GM23338 (cell line): ENCODE results near the gene LILRB1. TPM values are rescaled to one million over a fixed set of nuclear protein-coding genes. Genes with fewer than 3 reads are reported as not detected.
"Not testable (repeated sequence)": the region's sequence is repeated elsewhere in the genome, so short reads cannot be mapped to it uniquely, and the experiment has no call there.

ENCODE experiments used
- ATAC-seq: fragments of 200-7000 bp; cut with Tn5 transposase; 3 replicates; pipeline ENCODE4 v1.9.1; 2020
- DNase-seq: peaks from one replicate; pipeline ENCODE4 v3.0.0-alpha.2; 2015; ENCODE audit warnings: low spot score
- H2AFZ ChIP-seq: fragments of 200-600 bp; sonication (generic); 2 replicates; pipeline ENCODE4 v1.8.0; 2016; ENCODE audit warnings: antibody characterized with exemption, mild to moderate bottlenecking, moderate library complexity
- H3F3A ChIP-seq: fragments of 200-600 bp; sonication (generic); replicated peaks from 2 replicates; pipeline ENCODE4 v1.8.0; 2017; ENCODE audit warnings: antibody characterized with exemption, mixed run types, low read depth
- H3K27ac ChIP-seq: fragments of 200-600 bp; sonication (generic); 2 replicates; pipeline ENCODE4 v1.6.1; 2016; ENCODE audit warnings: low read depth
- H3K27me3 ChIP-seq: fragments of 200-600 bp; sonication (generic); 2 replicates; pipeline ENCODE4 v1.8.0; 2016; ENCODE audit warnings: mild to moderate bottlenecking, mixed run types, moderate library complexity; ENCODE audit not compliant: insufficient read depth
- H3K36me3 ChIP-seq: fragments of 200-600 bp; sonication (generic); 2 replicates; pipeline ENCODE4 v1.8.0; 2016; ENCODE audit warnings: mild to moderate bottlenecking; ENCODE audit not compliant: insufficient read depth
- H3K4me1 ChIP-seq: fragments of 200-600 bp; sonication (generic); 2 replicates; pipeline ENCODE4 v1.8.0; 2016; ENCODE audit warnings: mild to moderate bottlenecking, moderate library complexity; ENCODE audit not compliant: insufficient read depth
- H3K4me2 ChIP-seq: fragments of 200-600 bp; sonication (generic); 2 replicates; pipeline ENCODE4 v1.7.1; 2017; ENCODE audit warnings: mixed run types
- H3K4me3 ChIP-seq: fragments of 200-600 bp; sonication (generic); 2 replicates; pipeline ENCODE4 v1.6.1; 2016; ENCODE audit warnings: mixed run types
- H3K79me2 ChIP-seq: fragments of 200-600 bp; sonication (generic); replicated peaks from 2 replicates; pipeline ENCODE4 v1.8.0; 2017; ENCODE audit warnings: mild to moderate bottlenecking; ENCODE audit not compliant: insufficient read depth
- H3K9me2 ChIP-seq: fragments of 200-600 bp; sonication (generic); 2 replicates; pipeline ENCODE4 v1.8.0; 2017; ENCODE audit not compliant: insufficient read depth
- H4K20me1 ChIP-seq: fragments of 200-600 bp; sonication (generic); replicated peaks from 2 replicates; pipeline ENCODE4 v1.8.0; 2017; ENCODE audit warnings: mild to moderate bottlenecking; ENCODE audit not compliant: insufficient read depth
- H3K27ac Mint-ChIP-seq: 2 replicates; pipeline ENCODE4 v1.8.0; 2020; ENCODE audit warnings: inconsistent platforms, mild to moderate bottlenecking, moderate library complexity, mixed read lengths
- H3K27me3 Mint-ChIP-seq: 3 replicates; pipeline ENCODE4 v1.8.0; 2022; ENCODE audit warnings: low read depth, mild to moderate bottlenecking, moderate library complexity, mixed read lengths, inconsistent platforms; ENCODE audit not compliant: insufficient read depth, poor library complexity
- H3K36me3 Mint-ChIP-seq: 3 replicates; pipeline ENCODE4 v1.8.0; 2021; ENCODE audit warnings: low read depth, mild to moderate bottlenecking, inconsistent platforms, moderate library complexity, mixed read lengths
- H3K4me1 Mint-ChIP-seq: 3 replicates; pipeline ENCODE4 v1.8.0; 2020; ENCODE audit warnings: mild to moderate bottlenecking, inconsistent platforms, mixed read lengths
- H3K4me3 Mint-ChIP-seq: 3 replicates; pipeline ENCODE4 v1.8.0; 2021; ENCODE audit warnings: moderate library complexity, mild to moderate bottlenecking, inconsistent platforms, mixed read lengths
- H3K9me3 Mint-ChIP-seq: 3 replicates; pipeline ENCODE4 v1.8.0; 2020; ENCODE audit warnings: moderate library complexity, mild to moderate bottlenecking, inconsistent platforms, mixed read lengths
- NANOG ChIP-seq: IDR thresholded peaks from 2 replicates; pipeline ENCODE4 v1.6.1; 2016; ENCODE audit warnings: antibody characterized with exemption, borderline replicate concordance
- polyA plus RNA-seq: library from polyadenylated mRNA; unstranded; fragments of >200 nt; fragmentation: Nextera tagmentation; extraction: Ambion mirVana; gene quantifications from 2 replicates; pipeline ENCODE4 v1.2.1, GENCODE V29; 2016
- total RNA-seq: library from RNA; depleted of rRNA; stranded (reverse); fragments of >200 nt; shearing (Covaris generic); gene quantifications from 2 replicates; pipeline ENCODE4 v1.2.3, GENCODE V29; 2014

Gene LILRB1
- total and polyA plus RNA-seq, 2 experiments from 2014 or later: 0.14 TPM; not detected in 1

GRCh38 chr19:54631489-54632337 lies 1.4 kb downstream of the LILRB1 start:
- not testable (repeated sequence) for H3K27me3 ChIP-seq, H3K27ac ChIP-seq, H2AFZ ChIP-seq, H4K20me1 ChIP-seq, H3K4me1 Mint-ChIP-seq, H3F3A ChIP-seq, ATAC-seq, H3K4me1 ChIP-seq, H3K27ac Mint-ChIP-seq, H3K4me2 ChIP-seq, DNase-seq, H3K4me3 Mint-ChIP-seq, H3K27me3 Mint-ChIP-seq, H3K79me2 ChIP-seq, H3K9me2 ChIP-seq, H3K4me3 ChIP-seq, H3K36me3 ChIP-seq
- Mint-ChIP-seq H3K36me3 (peaks cover 31% of the 10 kb centered on the region), H3K9me3 (peaks cover 93% of the 10 kb centered on the region)

- H3K36me3 ChIP-seq, H2AFZ ChIP-seq, DNase-seq, H3K79me2 ChIP-seq, ATAC-seq, H3K27me3 ChIP-seq, H3K4me2 ChIP-seq, H3K27ac Mint-ChIP-seq, H3K4me3 Mint-ChIP-seq, H3K4me1 Mint-ChIP-seq, H4K20me1 ChIP-seq, H3K27ac ChIP-seq, H3K27me3 Mint-ChIP-seq, H3K9me2 ChIP-seq, H3F3A ChIP-seq, H3K4me3 ChIP-seq, H3K4me1 ChIP-seq: not testable (repeated sequence)
- H3K9me3 Mint-ChIP-seq: peaks cover 93% of the 10 kb centered on the region
- H3K36me3 Mint-ChIP-seq: peaks cover 34% of the 10 kb centered on the region
These were observed 2.2 kb downstream of the LILRB1 start for GRCh38 chr19:54632517-54632916.

GRCh38 chr19:54633401-54633800 lies 3.1 kb downstream of the LILRB1 start:
- H3K4me2 ChIP-seq: no peak overlapping the region
- TF ChIP-seq NANOG: no peak

GRCh38 chr19:54636081-54636480 lies 5.8 kb downstream of the LILRB1 start:
- H3K4me1 ChIP-seq, H3K4me3 ChIP-seq, H3K4me2 ChIP-seq, H3K79me2 ChIP-seq, H4K20me1 ChIP-seq, H3F3A ChIP-seq, H3K4me3 Mint-ChIP-seq, H3K27ac Mint-ChIP-seq, H2AFZ ChIP-seq, ATAC-seq, H3K27me3 ChIP-seq, H3K36me3 ChIP-seq, H3K27ac ChIP-seq, H3K9me2 ChIP-seq, H3K27me3 Mint-ChIP-seq, DNase-seq, H3K4me1 Mint-ChIP-seq: not testable (repeated sequence)
- H3K9me3 Mint-ChIP-seq: peaks cover 91% of the 10 kb centered on the region
- H3K36me3 Mint-ChIP-seq: peaks cover 27% of the 10 kb centered on the region

More at GRCh38 chr19:54633401-54633800, 3.1 kb downstream of the LILRB1 start:
- no peak overlapping the region for H3K27ac ChIP-seq
- no peak overlapping the region for H3K4me3 Mint-ChIP-seq
- H3F3A ChIP-seq: no peaks in the 10 kb centered on the region
- no peaks in the 10 kb centered on the region for H3K4me1 ChIP-seq
- H3K27ac Mint-ChIP-seq: no peak overlapping the region
- H3K9me2 ChIP-seq: no peaks in the 10 kb centered on the region
- H3K36me3 Mint-ChIP-seq: peaks cover 29% of the 10 kb centered on the region
- H3K36me3 ChIP-seq: no peaks in the 10 kb centered on the region
- H3K79me2 ChIP-seq: no peaks in the 10 kb centered on the region
- no peak overlapping the region for H3K4me3 ChIP-seq
- ATAC-seq: no peak
- H3K9me3 Mint-ChIP-seq: peaks cover 91% of the 10 kb centered on the region
- no peaks in the 10 kb centered on the region for H3K27me3 ChIP-seq
- no peaks in the 10 kb centered on the region for H4K20me1 ChIP-seq
- no peak overlapping the region for H2AFZ ChIP-seq
- H3K27me3 Mint-ChIP-seq: peaks cover 5% of the 10 kb centered on the region
- no peaks in the 10 kb centered on the region for H3K4me1 Mint-ChIP-seq
- DNase-seq: no peak
